ENCODE measurements around the gene NCOA6. TPM values are rescaled to one million over a fixed set of nuclear protein-coding genes. Genes with fewer than 3 reads are reported as not detected.
"Not testable (repeated sequence)": the region's sequence is repeated elsewhere in the genome, so short reads cannot be mapped to it uniquely, and the experiment has no call there.

The NCOA6 gene
- total RNA-seq, 4 donors from 2014 or later: 16.9 to 26.1 (median 24.0) TPM

DNA sequence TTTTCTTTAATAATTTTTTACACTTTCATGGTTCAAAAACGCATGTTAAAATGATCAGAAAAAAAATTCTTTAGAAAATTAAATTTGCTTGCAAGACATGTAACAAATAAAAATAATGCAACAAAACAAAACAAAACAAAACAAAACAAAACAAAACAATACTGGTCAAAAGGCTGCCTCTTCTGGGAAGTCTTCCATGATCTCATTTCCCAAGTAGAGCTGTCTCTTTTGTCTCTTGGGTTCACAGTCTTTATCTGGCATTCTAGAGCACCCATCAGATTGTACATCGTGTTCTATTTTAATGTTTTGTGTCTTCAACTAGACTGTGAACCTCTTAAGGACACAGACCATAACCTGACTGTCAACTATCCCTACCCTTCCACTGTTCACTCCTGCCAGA is 96.0 kb downstream of the NCOA6 start:
- Histone ChIP-seq H3K36me3 (peaks cover 0 to 88% (median 3%) of the 10 kb centered on the region in 3 donors), H3K27ac (no peak overlapping the region), H3K9me3 (no peaks in the 10 kb centered on the region), H3K27me3 (no peaks in the 10 kb centered on the region), H3K4me3 (no peak overlapping the region), H3K4me1 (no peaks in the 10 kb centered on the region)
- DNase-seq (ENCODE audit: low spot score in 2 of 2): no peak
- no peak for TF ChIP-seq POLR2A (IDR thresholded peaks at IDR 0.05)
- TF ChIP-seq, protein P1, sequence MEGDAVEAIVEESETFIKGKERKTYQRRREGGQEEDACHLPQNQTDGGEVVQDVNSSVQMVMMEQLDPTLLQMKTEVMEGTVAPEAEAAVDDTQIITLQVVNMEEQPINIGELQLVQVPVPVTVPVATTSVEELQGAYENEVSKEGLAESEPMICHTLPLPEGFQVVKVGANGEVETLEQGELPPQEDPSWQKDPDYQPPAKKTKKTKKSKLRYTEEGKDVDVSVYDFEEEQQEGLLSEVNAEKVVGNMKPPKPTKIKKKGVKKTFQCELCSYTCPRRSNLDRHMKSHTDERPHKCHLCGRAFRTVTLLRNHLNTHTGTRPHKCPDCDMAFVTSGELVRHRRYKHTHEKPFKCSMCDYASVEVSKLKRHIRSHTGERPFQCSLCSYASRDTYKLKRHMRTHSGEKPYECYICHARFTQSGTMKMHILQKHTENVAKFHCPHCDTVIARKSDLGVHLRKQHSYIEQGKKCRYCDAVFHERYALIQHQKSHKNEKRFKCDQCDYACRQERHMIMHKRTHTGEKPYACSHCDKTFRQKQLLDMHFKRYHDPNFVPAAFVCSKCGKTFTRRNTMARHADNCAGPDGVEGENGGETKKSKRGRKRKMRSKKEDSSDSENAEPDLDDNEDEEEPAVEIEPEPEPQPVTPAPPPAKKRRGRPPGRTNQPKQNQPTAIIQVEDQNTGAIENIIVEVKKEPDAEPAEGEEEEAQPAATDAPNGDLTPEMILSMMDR (IDR thresholded peaks at IDR 0.05): no peak
- no peak for TF ChIP-seq EP300 (IDR thresholded peaks at IDR 0.05)
- 88 to 98% methylated on average over 2 of the region's 2 CpGs for WGBS, 2 donors

DNA sequence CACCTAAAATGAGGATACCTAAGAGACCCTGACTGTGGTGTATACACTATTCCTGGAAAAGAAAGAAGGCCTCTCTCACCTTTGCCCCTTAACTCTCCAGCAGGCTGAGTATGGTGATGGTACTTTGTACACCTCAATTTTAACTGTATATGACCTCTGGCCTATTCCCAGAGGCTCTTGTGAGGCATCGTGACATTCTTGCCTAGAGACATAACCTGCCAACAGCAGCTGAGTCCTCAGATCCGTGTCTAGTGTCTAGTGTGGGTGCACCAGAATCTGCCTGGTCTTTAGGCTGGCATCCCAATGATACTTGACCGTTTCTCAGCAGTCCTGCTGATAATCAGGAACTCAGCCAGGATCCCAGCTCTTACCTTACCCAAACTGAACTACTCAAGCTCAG is 101.3 kb downstream of the NCOA6 start:
- DNase-seq (ENCODE audit: low spot score in 2 of 2): no peak
- H3K4me1 ChIP-seq: no peaks in the 10 kb centered on the region
- H3K27ac ChIP-seq: no peak overlapping the region
- H3K27me3 ChIP-seq: no peaks in the 10 kb centered on the region
- H3K36me3 ChIP-seq: peaks cover 0 to 75% (median 3%) of the 10 kb centered on the region in 3 donors
- TF ChIP-seq, protein P1 (IDR thresholded peaks at IDR 0.05): no peak
- TF ChIP-seq EP300 (IDR thresholded peaks at IDR 0.05): no peak
- no peak for TF ChIP-seq POLR2A (IDR thresholded peaks at IDR 0.05)
- H3K4me3 ChIP-seq: no peak overlapping the region
- WGBS, 2 donors: 73 to 92% methylated on average over 3 of the region's 3 CpGs
- H3K9me3 ChIP-seq: no peaks in the 10 kb centered on the region

DNA sequence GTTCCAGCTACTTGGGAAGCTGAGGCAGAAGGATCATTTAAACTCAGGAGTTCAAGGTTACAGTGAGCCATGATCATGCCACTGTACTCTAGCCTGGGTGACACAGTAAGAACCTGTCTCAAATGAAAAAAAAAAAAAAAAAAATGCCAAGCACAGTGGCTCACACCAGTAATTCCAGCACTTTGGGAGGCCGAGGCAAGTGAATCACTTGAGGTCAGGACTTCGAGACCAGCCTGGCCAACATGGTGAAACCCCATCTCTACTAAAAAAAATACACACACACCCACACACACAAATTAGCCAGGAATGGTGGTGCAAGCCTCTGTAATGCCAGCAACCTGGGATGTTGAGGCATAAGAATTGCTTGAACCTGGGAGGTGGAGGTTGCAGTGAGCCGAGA is 102.9 kb downstream of the NCOA6 start:
- 92% methylated on average over 3 of the region's 3 CpGs for WGBS, 2 donors
- DNase-seq (ENCODE audit: low spot score in 2 of 2); H3K4me1 ChIP-seq; H3K9me3 ChIP-seq; H3K27me3 ChIP-seq; H3K27ac ChIP-seq; H3K4me3 ChIP-seq: not testable (repeated sequence)
- peaks cover 0 to 68% (median 3%) of the 10 kb centered on the region in 3 donors for H3K36me3 ChIP-seq

DNA sequence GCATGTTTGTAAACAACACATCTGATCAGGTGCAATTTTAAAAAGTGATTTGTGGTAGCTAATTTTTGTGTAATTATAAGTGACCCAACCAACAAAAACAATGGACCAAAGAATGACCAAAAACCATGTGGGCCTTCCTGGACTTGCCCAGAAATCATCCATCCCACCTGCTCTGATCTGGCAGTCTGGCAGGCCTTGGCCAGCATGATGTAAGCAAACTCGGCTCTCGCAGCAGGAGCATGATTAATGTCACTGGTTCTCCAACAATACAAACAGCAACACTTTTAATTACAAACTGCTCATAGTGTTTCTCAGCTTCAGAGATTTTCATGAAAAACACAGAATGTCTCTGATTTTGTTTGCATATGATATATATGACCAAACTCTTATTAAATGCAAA is 105.2 kb downstream of the NCOA6 start:
- Histone ChIP-seq H3K4me1 (no peaks in the 10 kb centered on the region), H3K9me3 (no peaks in the 10 kb centered on the region), H3K36me3 (peaks cover 0 to 58% (median 0%) of the 10 kb centered on the region in 3 donors), H3K4me3 (no peak overlapping the region), H3K27ac (no peak overlapping the region), H3K27me3 (no peaks in the 10 kb centered on the region)
- DNase-seq (ENCODE audit: low spot score in 2 of 2): no peak
- WGBS, 2 donors: 58 to 60% methylated on average over 2 of the region's 2 CpGs
- TF ChIP-seq, protein P1 (IDR thresholded peaks at IDR 0.05): no peak

DNA sequence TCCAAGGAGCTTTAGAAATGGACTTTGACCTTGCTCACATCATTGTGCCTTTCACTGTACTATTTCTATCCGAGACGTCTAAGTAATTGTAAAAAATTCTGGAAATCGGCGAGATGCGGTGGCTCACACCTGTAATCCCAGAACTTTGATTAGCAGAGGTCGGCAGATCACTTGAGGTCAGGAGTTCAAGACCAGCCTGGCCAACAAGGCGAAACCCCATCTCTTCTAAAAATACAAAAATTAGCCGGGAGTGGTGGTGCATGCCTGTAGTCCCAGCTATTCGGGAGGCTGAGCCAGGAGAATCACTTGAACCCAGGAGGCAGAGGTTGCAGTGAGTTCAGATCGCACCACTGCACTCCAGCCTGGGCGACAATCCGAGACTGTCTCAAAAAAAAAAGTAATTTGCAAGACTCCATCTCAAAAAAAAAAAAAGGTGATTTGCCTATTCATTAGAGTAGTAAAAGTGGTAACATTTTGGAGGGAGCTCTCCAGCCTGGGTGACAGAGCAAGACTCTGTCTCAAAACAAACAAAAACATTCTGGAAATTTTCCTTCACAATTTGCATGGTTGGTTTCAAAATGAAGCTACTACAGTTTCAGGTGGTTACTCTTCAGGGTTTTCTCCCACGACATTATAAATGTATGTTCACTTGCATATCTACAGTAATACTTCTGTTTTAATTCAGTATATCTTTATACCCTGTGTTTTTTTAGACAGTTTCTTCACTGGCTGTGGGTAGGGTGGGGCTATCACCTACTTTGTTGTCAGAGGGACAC is 106.0 kb downstream of the NCOA6 start:
- not testable (repeated sequence) for H3K27me3 ChIP-seq; H3K9me3 ChIP-seq; H3K4me3 ChIP-seq; DNase-seq (ENCODE audit: low spot score in 2 of 2); H3K27ac ChIP-seq; H3K4me1 ChIP-seq
- WGBS, 2 donors: 92 to 95% methylated on average over 13 of the region's 13 CpGs
- H3K36me3 ChIP-seq: peaks cover 0 to 58% (median 0%) of the 10 kb centered on the region in 3 donors

DNA sequence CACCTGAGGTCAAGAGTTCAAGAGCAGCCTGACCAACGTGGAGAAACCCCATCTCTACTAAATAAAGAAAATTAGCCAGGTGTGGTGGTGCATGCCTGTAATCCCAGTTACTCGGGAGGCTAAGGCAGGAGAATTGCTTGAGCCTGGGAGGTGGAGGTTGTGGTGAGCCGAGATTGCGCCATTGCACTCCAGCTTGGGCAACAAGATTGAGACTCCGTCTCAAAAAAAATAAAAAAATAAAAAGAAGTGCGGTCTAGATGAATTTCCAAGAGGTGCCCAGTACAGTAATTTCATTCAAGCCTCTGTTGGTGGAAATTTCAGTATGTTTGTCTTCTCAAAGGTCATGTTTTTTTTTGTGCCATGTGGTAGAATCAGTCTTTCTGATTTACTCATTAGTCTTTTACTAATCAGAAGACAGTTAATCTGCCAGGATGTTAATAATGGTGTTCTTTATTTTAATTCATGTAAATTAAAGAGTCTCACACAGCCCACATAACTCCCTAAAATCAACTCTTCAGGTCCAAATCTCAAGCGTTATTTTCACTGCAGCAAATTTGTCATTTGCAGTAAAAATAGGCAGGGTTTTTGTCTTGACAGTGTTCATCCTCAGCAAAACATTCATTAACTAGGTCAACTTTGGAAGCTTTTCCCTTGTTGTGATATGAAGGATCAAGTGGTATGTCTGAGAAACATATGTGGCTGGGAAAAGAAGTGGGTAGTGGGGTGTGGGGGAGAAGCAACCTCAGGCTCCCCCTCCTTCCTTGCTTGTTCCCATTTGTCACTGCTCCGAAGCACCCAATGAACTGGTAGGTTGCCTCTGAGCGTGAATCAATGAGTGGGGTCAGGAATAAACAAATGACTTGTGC is 108.0 kb downstream of the NCOA6 start:
- no peak overlapping the region for H3K27ac ChIP-seq
- TF ChIP-seq EP300 (IDR thresholded peaks at IDR 0.05): no peak
- TF ChIP-seq POLR2A (IDR thresholded peaks at IDR 0.05): no peak
- TF ChIP-seq, protein P1 (IDR thresholded peaks at IDR 0.05): no peak
- no peaks in the 10 kb centered on the region for H3K4me1 ChIP-seq
- H3K27me3 ChIP-seq: no peaks in the 10 kb centered on the region
- 67 to 73% methylated on average over 9 of the region's 9 CpGs for WGBS, 2 donors
- peaks cover 0 to 56% (median 0%) of the 10 kb centered on the region in 3 donors for H3K36me3 ChIP-seq
- DNase-seq (ENCODE audit: low spot score in 2 of 2): no peak
- H3K4me3 ChIP-seq: no peak overlapping the region
- no peaks in the 10 kb centered on the region for H3K9me3 ChIP-seq

Measured in tibial nerve (tissue), 4 donors.